ENCODE data around the gene KRTAP2-3.
"Not testable (repeated sequence)": the region's sequence is repeated elsewhere in the genome, so short reads cannot be mapped to it uniquely, and the experiment has no call there.

The KRTAP2-3 gene

GRCh38 chr17:41034346-41034935, 25.5 kb downstream of the KRTAP2-3 start, which contains the start of gene KRTAP1-3:
Gene KRTAP1-3 (minus strand): TSS chr17:41034874. CDS start chr17:41034821, 53 bp downstream.
- DNase-seq (ENCODE audit: low read depth, low spot score) = not testable (repeated sequence)

GRCh38 chr17:41029633-41030245, 30.2 kb downstream of the KRTAP2-3 start, which contains the start of gene KRTAP1-4:
Gene KRTAP1-4 (minus strand): TSS chr17:41030195. CDS start chr17:41030078, 117 bp downstream.
- no peak for DNase-seq (ENCODE audit: low read depth, low spot score)

DNA sequence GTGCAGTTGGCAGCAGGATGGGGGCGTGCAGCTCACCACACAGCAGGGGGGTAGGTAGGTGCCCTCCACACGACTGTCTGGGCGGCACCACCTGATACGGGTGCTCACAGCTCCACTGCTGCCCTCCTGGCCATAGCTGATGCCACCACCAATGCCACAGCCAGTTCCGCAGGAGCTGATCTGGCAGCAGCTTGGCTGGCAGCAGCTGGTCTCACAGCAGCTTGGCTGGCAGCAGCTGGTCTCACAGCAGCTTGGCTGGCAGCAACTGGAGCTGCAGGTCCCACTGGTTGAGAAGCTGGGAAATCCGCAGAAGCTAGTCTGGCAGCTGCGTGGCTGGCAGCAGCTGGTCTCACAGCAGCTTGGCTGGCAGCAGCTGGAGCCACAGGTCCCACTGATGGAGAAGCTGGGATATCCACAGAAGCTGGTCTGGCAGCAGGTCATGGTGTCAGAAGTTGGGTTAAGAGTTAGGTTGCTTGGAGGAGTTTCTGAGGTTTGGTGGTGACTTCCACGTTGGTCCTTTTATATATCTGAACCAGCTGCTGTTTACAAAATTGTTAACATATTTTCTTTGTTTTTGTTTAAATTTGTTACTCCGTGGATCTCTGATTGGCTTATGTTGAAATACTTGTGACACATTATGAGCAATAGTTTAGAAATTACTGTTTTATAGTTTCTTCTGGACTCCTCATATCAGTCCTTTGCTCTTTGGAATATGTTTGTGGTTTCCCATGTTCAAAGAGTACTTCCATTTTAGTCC, 33.0 kb downstream of the KRTAP2-3 start, which contains the start of gene KRTAP1-5:
Gene KRTAP1-5 (minus strand): TSS at position 494 of the 757 bp plus-strand sequence. CDS start 53 bp downstream, at position 441.
- no peak for DNase-seq (ENCODE audit: low read depth, low spot score)

DNA sequence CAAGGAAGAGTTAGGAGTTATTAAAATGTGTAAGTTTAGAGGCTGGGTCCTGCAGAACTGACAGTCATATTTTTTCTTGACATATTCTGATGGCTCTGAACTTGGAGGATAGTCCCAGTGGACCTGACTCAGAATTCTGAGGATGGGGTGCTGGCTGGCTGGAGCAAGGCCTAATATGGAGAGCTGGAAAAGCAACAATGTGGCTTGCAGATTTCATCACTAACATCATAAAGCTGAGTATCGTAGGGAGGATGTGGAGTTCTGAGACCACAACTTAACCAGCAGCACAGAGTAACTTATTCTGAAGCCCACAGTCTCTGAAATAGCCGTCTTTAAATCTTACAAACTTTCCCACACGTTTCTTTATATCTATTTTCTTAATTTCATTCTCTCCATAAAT, 35.2 kb downstream of the KRTAP2-3 start:
- no peak for DNase-seq (ENCODE audit: low read depth, low spot score)

- no peak for DNase-seq (ENCODE audit: low read depth, low spot score)
Measured at GRCh38 chr17:41020336-41020735, 39.6 kb downstream of the KRTAP2-3 start.

- DNase-seq (ENCODE audit: low read depth, low spot score) = no peak
Measured at GRCh38 chr17:41019415-41019814, 40.5 kb downstream of the KRTAP2-3 start.

DNA sequence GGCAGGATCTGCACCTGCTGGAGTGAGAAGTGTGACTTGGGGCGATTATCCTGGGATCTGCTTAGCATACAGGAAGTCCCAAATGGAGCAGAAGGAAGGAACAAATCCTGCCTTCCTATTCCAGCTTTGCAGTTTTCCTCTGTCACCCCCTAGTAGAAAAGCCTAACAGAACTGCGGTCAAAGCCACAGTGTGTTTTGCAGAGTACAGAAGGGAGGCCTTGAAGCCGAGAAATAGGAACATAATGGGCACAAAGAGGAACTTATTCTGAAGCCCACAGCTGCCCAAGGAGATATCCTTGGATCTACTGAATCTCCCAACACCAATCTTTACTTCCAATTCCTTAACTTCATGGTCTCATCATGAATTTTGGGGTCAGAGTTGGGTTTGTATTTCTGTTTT, 41.4 kb downstream of the KRTAP2-3 start:
- DNase-seq (ENCODE audit: low read depth, low spot score) = no peak

DNA sequence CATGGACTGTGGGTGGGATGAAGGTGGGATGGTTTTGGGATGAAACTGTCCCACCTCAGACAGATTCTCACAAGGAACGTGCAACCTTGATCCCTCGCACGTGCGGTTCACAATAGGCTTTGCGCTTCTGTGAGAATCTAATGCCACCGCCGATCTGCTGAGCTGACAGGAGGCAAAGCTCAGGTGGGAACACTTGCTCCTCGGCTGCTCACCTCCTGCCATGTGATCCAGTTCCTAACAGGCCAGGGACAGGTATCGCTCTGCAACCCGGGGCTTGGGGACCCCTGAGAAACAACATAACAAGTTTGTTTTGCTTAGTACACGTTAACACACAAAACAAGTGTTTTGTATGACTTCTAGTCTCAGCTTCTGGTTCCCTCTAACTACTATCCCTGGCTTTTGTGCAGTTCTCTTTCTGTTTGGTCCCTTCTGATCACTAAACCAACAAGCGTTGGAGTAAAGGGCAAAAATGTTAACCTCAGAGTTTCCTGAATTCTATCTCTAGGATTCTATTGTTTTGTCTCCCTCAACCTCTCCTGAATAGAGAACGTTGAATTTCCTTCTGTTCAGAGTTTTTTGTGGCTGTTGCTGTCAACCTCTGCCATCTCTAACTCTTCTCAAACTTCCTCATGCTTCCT, 43.2 kb downstream of the KRTAP2-3 start:
- no peak for DNase-seq (ENCODE audit: low read depth, low spot score)

DNA sequence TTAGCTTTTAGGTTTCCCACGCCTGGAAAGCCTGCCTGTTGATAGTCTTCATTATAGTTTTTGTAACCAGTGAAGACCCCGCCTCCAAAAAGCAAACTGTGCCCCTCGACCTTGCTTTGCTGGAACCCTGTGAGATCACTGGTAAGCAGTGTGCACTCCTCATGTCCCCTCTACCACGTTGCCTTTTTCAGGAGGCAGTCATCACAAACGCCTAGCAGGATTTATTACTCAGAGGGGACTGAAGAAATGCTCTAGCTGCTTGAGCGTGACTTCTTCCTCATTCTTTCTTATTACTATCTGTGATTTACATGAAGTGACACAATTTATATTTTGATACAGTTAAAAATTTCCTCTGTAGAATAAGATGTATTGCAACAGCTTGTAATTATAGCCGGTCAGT, 44.5 kb downstream of the KRTAP2-3 start:
- no peak for DNase-seq (ENCODE audit: low read depth, low spot score)

DNA sequence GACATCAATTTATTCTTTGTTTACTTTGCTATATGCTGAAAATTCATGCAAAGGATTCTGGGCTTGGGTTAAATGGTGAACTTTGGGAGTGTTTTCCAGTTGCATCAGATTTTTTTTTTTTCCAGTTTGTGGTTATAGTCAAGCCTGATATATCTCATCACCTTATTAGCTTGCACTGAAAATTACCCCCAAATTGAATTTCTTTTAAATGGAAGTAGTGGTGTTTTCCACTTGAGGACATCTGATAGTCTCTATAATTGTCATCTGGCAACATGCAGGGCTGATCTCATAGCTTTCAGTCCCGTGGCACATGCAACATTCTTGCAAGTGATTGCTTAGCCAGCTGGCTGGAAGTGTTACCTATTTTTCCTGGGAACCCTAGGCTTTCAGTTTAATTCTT, 46.3 kb downstream of the KRTAP2-3 start:
- no peak for DNase-seq (ENCODE audit: low read depth, low spot score)

GRCh38 chr17:41013181-41013580, 46.7 kb downstream of the KRTAP2-3 start:
- DNase-seq (ENCODE audit: low read depth, low spot score) = no peak

DNA sequence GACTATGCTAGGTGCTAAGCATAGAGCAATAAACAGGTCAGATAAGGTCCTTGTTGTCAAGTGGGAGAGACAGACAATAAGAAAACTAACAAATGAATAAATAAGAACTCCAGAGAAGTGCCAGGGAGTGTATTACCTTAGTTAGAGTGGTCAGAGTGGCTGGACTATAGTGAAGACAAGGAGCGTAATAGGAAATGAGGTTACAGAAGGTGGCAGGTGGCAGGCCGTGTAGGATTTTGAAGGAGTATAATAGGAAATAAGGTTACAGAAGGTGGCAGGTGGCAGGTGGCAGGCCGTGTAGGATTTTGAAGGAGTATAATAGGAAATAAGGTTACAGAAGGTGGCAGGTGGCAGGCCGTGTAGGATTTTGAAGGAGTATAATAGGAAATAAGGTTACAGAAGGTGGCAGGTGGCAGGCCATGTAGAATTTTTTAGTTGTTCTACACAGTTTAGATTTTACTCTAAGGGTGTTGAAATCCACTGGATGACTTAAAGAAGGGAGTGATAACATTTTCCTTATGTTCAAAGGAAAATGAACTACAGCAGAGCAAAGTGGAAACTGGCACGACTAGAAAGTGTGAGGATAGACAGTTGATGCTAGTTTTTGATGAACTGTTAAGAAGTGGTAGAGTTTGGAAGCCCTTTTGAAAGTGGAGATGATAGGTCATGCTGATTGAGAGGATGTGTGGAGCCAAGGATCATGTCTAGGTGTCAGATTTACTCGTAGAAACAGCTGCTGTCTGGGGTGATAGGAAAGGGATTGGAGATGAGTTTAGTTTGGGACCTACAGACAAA, 47.4 kb downstream of the KRTAP2-3 start:
- no peak for DNase-seq (ENCODE audit: low read depth, low spot score)

- DNase-seq (ENCODE audit: low read depth, low spot score) = no peak
Measured at GRCh38 chr17:41010441-41010840, 49.5 kb downstream of the KRTAP2-3 start.

DNA sequence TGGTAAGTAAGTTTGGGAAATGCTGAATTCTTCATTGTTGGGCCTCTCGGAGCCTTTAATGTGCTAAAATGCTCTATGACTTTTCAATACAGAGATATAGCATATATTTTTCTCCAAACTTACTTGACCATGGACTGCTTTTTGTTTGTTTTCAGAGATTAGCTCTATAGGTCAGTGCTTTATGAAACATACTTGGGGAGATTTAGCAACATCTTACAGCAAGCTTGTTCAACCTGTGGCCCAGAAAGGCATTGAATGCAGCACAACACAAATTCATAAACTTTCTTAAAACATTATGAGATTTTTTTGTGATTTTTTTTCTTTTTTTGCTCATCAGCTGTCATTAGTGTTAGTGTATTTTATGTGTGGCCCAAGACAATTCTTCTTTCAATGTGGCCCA, 50.0 kb downstream of the KRTAP2-3 start:
- no peak for DNase-seq (ENCODE audit: low read depth, low spot score)

- no peak for DNase-seq (ENCODE audit: low read depth, low spot score)
Measured at GRCh38 chr17:41009301-41009760, 50.6 kb downstream of the KRTAP2-3 start.

Measured in activated CD4-positive, CD25-positive, alpha-beta regulatory T cell treated with anti-CD3 and anti-CD28 coated beads, Interleukin-2, amount 50 U/mL, for 16 hours (primary cell).